Skeletal muscle cell (primary cell): ENCODE results near the gene LDB3.

ENCODE experiments used
- DNase-seq: peaks from one replicate; pipeline ENCODE4 v3.0.0-alpha.2; 2010; ENCODE audit warnings: low read depth
- H3K4me3 ChIP-seq: 2 replicates; pipeline ENCODE4 v1.5.1; 2011; ENCODE audit warnings: low read depth, mild to moderate bottlenecking, control low read depth, low read length, moderate library complexity

LDB3 gene

GRCh38 chr10:86779220-86780017, 111.1 kb downstream of the LDB3 start:
- DNase-seq: no peak

GRCh38 chr10:86782701-86783418, 114.5 kb downstream of the LDB3 start:
- H3K4me3 ChIP-seq: no peak overlapping the region
- DNase-seq: no peak

More at GRCh38 chr10:86779220-86780017, 111.1 kb downstream of the LDB3 start:
- H3K4me3 ChIP-seq: no peak overlapping the region

- no peak overlapping the region for H3K4me3 ChIP-seq
- DNase-seq: no peak
These were observed 116.7 kb downstream of the LDB3 start for GRCh38 chr10:86785037-86785436.
